GM19328 (cell line): Measurements from ENCODE around the gene UTP25.
"Not testable (repeated sequence)": the region's sequence is repeated elsewhere in the genome, so short reads cannot be mapped to it uniquely, and the experiment has no call there.

Source experiments
- ATAC-seq: cut with Tn5 transposase; IDR thresholded peaks from one replicate; pipeline ENCODE4 v1.9.1; 2021; ENCODE audit warnings: mild to moderate bottlenecking, moderate library complexity; ENCODE audit not compliant: unreplicated experiment

UTP25 gene

DNA sequence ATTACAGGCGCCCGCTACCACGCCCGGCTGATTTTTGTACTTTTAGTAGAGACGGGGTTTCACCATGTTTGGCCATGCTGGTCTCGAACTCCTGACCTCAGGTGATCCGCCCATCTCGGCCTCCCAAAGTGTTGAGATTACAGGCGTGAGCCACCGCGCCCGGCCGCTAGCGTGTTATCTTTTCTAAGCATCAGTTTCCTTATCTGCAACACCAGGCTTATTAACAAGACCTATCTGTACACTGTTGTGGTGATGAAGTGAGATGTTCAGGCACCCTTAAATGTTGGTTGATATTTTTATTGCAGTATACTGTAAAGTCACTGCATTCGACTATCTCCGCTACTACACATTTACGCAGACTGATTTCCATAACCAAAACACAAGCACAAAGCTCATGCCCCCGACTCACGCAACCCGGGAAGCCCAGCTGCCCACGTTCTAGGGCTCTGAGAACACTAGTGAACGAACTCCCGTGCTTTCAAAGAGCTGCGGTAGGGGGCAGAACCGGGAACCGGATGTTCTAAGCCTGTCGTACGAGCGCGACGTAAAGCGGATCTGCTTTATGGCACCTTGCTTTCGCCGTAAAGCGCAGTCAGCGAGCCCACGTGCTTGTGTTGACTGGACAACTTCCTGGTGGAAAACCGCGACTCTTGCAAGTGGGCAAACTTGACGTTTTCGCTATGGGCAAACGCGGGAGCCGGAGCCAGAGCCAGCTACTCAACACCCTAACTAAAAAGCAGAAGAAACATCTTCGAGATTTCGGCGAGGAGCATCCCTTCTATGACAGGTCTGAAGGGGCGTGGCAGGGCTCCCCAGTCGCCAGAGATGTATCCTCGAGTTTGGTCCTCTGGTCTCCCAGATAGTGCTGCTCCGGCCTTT is at the start of gene UTP25:
Gene UTP25 (plus strand): TSS at position 589 of the 879 bp plus-strand sequence. CDS start 92 bp downstream, at position 681.
- peak; percentile 88 for ATAC-seq

DNA sequence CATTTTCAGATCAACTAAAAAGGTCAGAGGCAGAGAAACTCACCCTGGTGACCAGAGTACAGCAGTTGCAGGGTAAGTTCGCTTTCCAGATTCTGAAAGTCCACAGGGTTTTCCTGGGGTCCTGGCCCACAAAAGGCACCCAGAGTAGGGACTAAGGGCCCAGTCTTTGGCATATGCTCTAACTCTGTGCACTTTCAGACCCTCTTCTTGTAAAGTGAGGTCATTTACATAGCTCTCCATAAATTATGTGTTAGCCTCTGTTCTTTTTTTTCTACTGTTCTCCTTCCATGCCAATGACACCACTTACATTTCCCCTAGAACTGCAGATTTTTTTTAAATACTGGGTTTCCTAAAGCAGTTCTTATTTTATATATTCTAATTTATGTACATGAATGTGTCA is 49.7 kb upstream of the UTP25 start:
- no peak for ATAC-seq

GRCh38 chr1:209780268-209780667 is 47.5 kb upstream of the UTP25 start:
- ATAC-seq = no peak

DNA sequence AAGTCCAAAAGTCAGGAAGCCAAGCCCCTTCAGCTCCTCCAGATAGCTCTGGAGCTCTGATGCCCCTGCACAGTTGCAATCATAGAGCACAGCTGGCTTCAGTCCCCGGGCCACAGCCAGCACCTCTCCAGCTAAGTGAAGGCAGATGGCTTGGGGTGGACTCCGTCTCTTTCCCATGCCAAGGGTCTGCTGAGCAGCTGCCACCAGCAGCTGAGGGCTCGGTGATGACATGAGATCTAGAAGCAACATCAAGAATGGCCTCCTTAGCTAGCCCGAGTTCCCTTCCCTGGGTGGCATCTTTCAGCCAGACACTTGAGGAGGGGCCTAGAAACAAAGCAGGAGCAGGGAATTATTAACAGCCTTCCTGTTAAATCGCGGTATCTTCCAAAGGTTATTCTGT is 44.4 kb upstream of the UTP25 start:
- ATAC-seq = no peak

DNA sequence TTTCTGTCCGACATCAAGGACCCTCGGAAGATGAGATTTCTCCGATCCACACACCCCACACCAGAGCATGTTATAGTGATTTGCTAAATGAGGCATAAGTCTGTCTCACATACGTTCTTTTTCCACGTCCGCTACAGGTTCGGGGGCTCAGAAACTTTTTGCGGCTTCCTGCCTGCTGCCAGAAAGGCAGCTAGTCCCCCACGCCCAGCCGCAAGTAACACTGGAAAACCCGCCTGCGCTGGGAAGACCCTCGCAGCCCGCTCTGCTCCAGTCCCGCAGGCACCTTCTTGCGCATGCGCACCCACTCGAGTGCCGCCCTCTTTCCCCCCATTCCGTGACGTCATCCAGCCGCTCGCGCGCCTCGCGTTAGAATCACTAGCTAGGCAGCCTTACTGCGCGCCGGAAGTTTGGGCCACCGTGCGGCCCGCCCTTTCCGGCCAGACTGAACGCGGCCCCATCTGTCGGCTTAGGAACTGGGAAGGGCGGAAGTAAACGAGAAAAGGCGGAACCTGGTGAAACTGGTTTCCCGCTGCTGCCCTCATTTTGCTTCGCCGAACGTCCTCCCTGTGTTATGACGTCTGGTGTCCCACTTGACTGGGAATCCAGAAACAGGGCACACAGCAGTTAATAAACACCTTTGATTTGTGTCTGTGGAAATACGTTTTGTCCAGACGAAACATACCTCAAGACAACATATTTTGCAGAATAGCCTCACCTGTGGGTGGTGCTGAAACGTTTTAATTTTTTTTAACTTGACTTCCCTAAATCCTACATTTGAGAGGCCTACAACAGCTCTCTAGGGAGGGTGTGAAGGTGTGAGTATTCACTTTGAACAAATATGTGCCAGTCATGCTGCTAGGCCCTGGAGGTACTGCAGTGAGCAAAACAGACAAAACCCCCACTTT is 43.3 kb upstream of the UTP25 start, which contains the start of gene C1orf74:
Gene C1orf74 (minus strand): TSS at position 295 of the 905 bp plus-strand sequence. CDS start 925 bp downstream, outside the sequence.
- ATAC-seq = peak; percentile 100

- no peak for ATAC-seq
These were observed 42.2 kb upstream of the UTP25 start for GRCh38 chr1:209785592-209785991.

- ATAC-seq = no peak
These were observed 41.6 kb upstream of the UTP25 start for GRCh38 chr1:209786146-209786545.

DNA sequence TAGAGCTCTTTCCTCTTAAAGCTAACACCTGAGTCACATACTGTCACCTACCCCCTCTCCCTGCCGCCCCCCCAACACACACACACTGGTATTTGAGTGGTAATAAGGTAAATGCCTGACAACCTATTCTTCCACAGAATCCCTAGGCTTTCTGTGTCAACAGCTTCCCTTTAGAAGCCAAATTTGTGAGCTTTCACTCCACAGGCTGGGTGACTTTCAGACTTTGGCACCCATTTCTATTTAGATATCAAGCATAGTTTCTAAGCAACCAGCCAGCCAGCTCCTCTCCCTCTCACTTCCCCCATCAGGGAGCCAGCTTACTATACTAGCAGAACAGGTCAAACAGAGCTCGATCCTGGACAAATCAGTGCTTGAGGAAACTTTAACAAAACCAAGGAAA is 40.2 kb upstream of the UTP25 start:
- ATAC-seq = no peak

- ATAC-seq = no peak
These were observed 38.5 kb upstream of the UTP25 start for GRCh38 chr1:209789245-209789644.

DNA sequence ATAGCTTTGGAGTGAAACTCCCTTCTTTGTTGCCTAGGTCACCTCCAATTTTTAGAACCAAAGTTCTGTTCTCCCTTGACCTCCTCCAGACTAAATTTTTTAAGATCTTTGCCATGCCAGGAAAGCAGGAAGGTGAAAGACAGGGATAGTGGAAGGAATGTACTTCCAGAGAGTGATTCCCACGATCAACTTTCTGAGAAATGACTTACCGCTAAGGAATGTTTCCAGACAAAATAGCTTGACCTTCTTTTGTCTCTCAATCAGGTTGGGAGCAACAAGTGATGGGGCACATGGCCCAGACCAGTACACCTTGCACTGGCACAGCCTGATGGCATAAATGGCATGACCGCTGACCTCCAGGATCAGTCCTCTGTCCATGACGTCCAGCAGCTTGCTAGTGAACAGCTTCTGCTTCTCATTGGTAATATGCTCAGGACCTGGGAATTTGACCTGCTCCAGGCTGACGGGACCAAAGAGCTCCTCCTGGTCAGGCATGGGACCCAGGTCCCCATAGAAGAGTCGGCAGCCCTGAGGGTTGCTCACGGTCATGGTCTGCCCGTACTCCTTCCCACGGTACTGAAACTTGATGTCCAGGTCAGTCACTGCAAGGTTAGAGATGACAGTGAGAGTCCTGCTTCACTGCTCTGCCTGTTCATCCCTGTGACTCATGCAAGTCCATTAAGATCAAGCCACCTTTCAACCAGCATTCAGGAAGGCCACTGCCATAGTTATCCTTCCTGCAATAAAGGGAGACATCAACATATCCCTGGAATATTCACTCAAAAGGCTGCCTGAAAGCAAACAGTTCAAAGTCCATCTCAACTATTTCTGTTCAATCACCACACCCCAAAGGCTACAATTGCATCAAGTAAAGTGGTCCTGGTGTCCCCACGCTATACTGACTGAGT is 37.2 kb upstream of the UTP25 start:
- ATAC-seq = no peak

DNA sequence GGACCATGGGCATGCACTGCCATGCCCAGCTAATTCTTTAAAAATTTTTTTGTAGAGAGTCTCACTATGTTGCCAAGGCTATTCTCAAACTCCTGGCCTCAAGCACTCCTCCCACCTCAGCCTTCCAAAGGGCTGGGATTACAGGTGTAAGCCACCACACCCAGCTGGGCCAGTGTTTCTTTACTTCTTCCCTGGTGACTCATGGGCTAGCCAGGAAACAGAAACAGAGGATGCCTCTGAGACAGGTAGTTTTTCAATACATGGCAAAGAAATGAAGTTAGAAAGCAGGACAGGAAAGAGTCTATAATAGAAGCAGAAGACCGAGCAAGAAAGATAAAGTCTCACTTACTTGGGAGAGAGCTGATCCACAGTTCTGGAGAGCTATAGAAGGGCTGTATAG is 35.9 kb upstream of the UTP25 start:
- ATAC-seq = no peak

DNA sequence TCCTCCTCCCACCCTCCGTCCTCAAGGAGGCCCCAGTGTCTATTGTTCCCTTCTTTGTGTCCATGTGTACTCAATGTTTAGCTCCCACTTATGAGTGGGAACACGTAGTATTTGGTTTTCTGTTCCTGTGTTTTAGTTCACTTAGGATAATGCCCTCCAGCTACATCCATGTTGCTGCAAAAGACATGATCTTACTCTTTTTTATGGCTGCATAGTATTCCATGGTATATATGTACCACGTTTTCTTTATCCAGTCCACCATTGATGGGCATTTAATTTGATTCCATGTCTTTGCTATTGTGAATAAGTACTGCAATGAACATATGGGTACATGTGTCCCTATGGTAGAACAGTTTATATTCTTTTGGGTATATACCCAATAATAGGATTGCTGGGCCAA is 34.1 kb upstream of the UTP25 start:
- ATAC-seq = not testable (repeated sequence)

- no peak for ATAC-seq
These were observed 29.7 kb upstream of the UTP25 start for GRCh38 chr1:209797978-209798639.

DNA sequence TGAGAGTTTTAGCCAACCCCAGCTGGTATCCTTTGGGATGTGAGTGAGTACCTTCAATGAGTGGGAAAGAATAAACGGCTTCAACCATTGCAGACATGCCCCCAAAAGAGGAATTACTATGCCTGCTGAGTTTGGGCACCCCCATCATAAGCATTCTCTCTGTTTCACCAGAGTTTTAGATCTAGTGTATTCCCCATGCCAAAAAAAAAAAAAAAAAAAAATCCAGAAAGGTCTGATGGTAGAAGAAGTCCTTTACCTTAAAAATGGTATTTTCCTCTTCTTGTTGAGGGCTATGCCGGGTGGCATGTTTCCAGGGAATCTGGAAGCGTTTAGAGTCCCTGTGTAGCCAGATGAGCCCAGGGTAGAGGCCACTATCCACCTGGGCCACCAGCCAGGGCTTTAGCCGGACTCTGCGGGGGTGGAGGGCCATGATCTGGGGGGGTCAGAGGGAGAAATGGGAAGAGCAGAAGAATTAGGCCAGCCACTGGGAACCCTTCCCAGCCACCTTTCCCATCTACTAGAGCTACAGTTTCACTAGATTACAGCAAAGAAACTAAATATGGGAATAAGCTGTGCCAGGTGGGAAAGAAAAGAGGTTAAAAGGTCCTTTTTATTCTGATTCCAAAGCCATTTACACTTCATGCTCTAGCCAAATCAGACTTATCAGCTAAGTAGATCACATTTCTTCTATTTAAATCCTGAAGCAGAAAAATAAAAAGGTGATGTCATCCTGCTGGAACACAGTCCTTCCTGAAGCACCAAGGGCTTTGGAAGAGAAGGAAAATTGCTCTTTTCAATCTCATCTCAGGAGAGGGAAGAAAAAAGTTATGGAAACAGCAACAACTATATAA is 26.6 kb upstream of the UTP25 start:
- ATAC-seq = no peak

GRCh38 chr1:209802117-209802779 is 25.5 kb upstream of the UTP25 start:
- no peak for ATAC-seq

GRCh38 chr1:209802780-209803152 is 25.0 kb upstream of the UTP25 start:
- no peak for ATAC-seq

GRCh38 chr1:209803568-209803967 is 24.2 kb upstream of the UTP25 start:
- ATAC-seq = no peak

DNA sequence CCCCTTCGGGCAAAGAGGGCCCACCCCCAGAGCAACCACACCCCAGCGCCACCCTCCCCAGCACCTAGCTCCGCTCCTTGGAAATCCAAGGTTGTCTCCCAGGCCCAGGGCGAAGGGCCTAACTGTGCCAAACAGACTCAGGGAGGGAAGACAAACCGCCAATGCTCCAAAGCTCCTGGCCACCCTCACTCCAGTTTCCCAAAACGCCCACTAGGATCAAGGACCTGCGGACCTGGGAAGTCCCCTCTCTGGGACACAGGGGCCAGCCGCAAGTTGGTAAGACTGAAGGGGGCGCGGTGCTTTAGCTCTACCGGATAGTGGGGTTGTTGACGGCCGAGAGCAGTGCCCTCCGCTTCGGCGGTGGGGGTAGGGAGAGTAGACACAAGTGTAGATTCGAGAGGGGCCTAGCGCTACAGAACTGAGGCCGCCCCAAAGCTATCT is 22.4 kb upstream of the UTP25 start:
- ATAC-seq = no peak
